ENCODE results near the gene C3orf20. TPM values are rescaled to one million over a fixed set of nuclear protein-coding genes. Genes with fewer than 3 reads are reported as not detected.

The C3orf20 gene
- total and polyA plus RNA-seq, 2 donors (not counting 1 experiment from before 2014, with no cell fraction given) = 0.12 to 0.34 TPM

DNA sequence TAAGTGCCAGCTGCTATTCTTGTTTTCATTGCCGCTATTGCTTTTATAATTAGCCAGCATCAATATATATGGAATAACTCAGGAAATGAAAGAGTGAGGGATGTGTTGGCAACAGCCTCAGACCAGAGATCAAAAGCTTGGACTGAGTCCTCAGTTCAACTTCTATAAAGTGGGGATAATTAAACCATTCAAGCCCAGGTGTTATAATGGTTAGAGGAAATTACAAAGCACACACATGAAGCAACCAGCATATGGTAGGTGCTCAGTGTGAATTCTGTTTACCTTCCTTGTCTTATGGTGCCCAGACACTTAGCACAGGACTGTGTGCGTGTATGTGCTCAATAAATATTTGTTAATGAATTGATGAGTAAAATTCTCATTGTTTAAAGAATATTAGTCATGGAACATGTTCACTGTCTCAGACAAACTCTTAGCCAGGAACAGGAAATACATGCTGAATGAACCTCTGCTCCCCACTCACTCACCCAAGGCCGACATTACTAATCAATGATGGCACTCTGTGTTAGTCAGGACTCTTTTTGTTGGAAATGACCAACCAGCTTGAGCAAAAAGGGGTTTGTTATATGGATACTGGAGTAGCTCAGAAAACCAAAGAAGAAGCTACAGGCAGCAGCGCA, 40.1 kb upstream of the C3orf20 start:
- TF ChIP-seq EZH2 (IDR thresholded peaks at IDR 0.05; ENCODE audit: borderline replicate concordance, insufficient read depth, low read depth, low read length, poor library complexity, severe bottlenecking) (no peak), CTCF (IDR thresholded peaks at IDR 0.05) (no peak)

GRCh38 chr3:14636496-14637087, 38.3 kb upstream of the C3orf20 start:
- H3K4me3 Mint-ChIP-seq = no peak overlapping the region
- CTCF ChIA-PET = interaction anchor here (3.4 kb wide), 1 partner anchor 285 kb away, joined by 16 read pairs; no protein-coding TSS in a partner anchor

More for the DNA sequence above, 40.1 kb upstream of the C3orf20 start:
- H2AFZ ChIP-seq (ENCODE audit: insufficient read depth, low read depth, low read length, poor library complexity, severe bottlenecking) = no peak overlapping the region
- no CpG with 5 or more reads among the region's 4 CpGs for WGBS (ENCODE audit: insufficient coverage)
- H3K4me1 ChIP-seq (ENCODE audit: control insufficient read depth in 2 of 2, insufficient read depth in 2 of 2, low read length in 2 of 2) = no peaks in the 10 kb centered on the region
- Mint-ChIP-seq H3K4me3 (no peak overlapping the region), H3K4me1 (no peaks in the 10 kb centered on the region), H3K27ac (no peak overlapping the region), H3K9me3 (ENCODE audit: insufficient read depth) (no peaks in the 10 kb centered on the region), H3K27me3 (peaks cover 68% of the 10 kb centered on the region)
- no peaks in the 10 kb centered on the region for H3K79me2 ChIP-seq (ENCODE audit: control insufficient read depth, insufficient read depth, low read length)
- no peaks in the 10 kb centered on the region for H3K9me3 ChIP-seq (ENCODE audit: control extremely low read depth in 1 of 3, control insufficient read depth in 2 of 3, insufficient read depth in 1 of 3, low read length in 2 of 3)
- DNase-seq (no peak), ATAC-seq (ENCODE audit: low read depth) (no peak)
- H3K4me3 ChIP-seq (ENCODE audit: control extremely low read depth in 1 of 5, extremely low read depth in 1 of 5, insufficient read depth in 1 of 5, low read depth in 2 of 5, low read length in 4 of 5) = no peak overlapping the region
- ChIA-PET CTCF (interaction anchor here (1.0 to 3.4 kb wide), 4 partner anchors 20 to 431 kb away, joined by 3 to 16 read pairs (median 4); no protein-coding TSS in a partner anchor), POLR2A (no interaction called here)
- H3K4me2 ChIP-seq (replicated peaks; ENCODE audit: low read depth, low read length, poor library complexity, severe bottlenecking) = no peak overlapping the region
- H3K36me3 ChIP-seq (replicated peaks in 1 of 2; ENCODE audit: control extremely low read depth in 1 of 2, control insufficient read depth in 1 of 2, extremely low read depth in 1 of 2, insufficient read depth in 2 of 2, low read length in 1 of 2) = no peaks in the 10 kb centered on the region
- H4K20me1 ChIP-seq (ENCODE audit: control insufficient read depth, insufficient read depth, low read length, poor library complexity, severe bottlenecking) = no peaks in the 10 kb centered on the region
- intact Hi-C loops (cut with micrococcal nuclease) = no loop called here
- no peak overlapping the region for H3K27ac ChIP-seq (ENCODE audit: low read length in 2 of 2)
- H3K9ac ChIP-seq (ENCODE audit: low read length) = no peak overlapping the region
- peaks cover 0 to 53% (median 28%) of the 10 kb centered on the region in 4 experiments for H3K27me3 ChIP-seq (replicated peaks in 1 of 4; ENCODE audit: control extremely low read depth in 1 of 4, control insufficient read depth in 3 of 4, insufficient read depth in 4 of 4, low read length in 3 of 4)

More at GRCh38 chr3:14636496-14637087, 38.3 kb upstream of the C3orf20 start:
- Histone ChIP-seq H3K79me2 (ENCODE audit: control insufficient read depth, insufficient read depth, low read length) (no peaks in the 10 kb centered on the region), H4K20me1 (ENCODE audit: control insufficient read depth, insufficient read depth, low read length, poor library complexity, severe bottlenecking) (no peaks in the 10 kb centered on the region), H3K9me3 (ENCODE audit: control extremely low read depth in 1 of 3, control insufficient read depth in 2 of 3, insufficient read depth in 1 of 3, low read length in 2 of 3) (no peaks in the 10 kb centered on the region), H3K4me2 (replicated peaks; ENCODE audit: low read depth, low read length, poor library complexity, severe bottlenecking) (no peak overlapping the region), H3K9ac (ENCODE audit: low read length) (no peak overlapping the region), H3K36me3 (replicated peaks in 1 of 2; ENCODE audit: control extremely low read depth in 1 of 2, control insufficient read depth in 1 of 2, extremely low read depth in 1 of 2, insufficient read depth in 2 of 2, low read length in 1 of 2) (no peaks in the 10 kb centered on the region), H2AFZ (ENCODE audit: insufficient read depth, low read depth, low read length, poor library complexity, severe bottlenecking) (no peak overlapping the region), H3K27ac (ENCODE audit: low read length in 2 of 2) (no peak overlapping the region), H3K4me1 (ENCODE audit: control insufficient read depth in 2 of 2, insufficient read depth in 2 of 2, low read length in 2 of 2) (no peaks in the 10 kb centered on the region), H3K27me3 (replicated peaks in 1 of 4; ENCODE audit: control extremely low read depth in 1 of 4, control insufficient read depth in 3 of 4, insufficient read depth in 4 of 4, low read length in 3 of 4) (peaks cover 0 to 60% (median 34%) of the 10 kb centered on the region in 4 experiments), H3K4me3 (ENCODE audit: control extremely low read depth in 1 of 5, extremely low read depth in 1 of 5, insufficient read depth in 1 of 5, low read depth in 2 of 5, low read length in 4 of 5) (no peak overlapping the region)
- H3K27me3 Mint-ChIP-seq = peaks cover 75% of the 10 kb centered on the region
- 65% methylated on average over 3 of the region's 4 CpGs for WGBS (ENCODE audit: insufficient coverage)
- no peak overlapping the region for H3K27ac Mint-ChIP-seq
- DNase-seq = no peak
- intact Hi-C loops (cut with micrococcal nuclease) = no loop called here
- no peaks in the 10 kb centered on the region for H3K9me3 Mint-ChIP-seq (ENCODE audit: insufficient read depth)
- TF ChIP-seq CTCF (IDR thresholded peaks at IDR 0.05) (no peak), EZH2 (IDR thresholded peaks at IDR 0.05; ENCODE audit: borderline replicate concordance, insufficient read depth, low read depth, low read length, poor library complexity, severe bottlenecking) (no peak)
- no peak for ATAC-seq (ENCODE audit: low read depth)
- POLR2A ChIA-PET = no interaction called here
- H3K4me1 Mint-ChIP-seq = no peaks in the 10 kb centered on the region
